Right atrium auricular region (tissue), 2 donors: ENCODE results near the gene ALG12. TPM values are rescaled to one million over a fixed set of nuclear protein-coding genes. Genes with fewer than 3 reads are reported as not detected.

Experiments used
- DNase-seq: peaks from one replicate; pipeline ENCODE4 v3.0.0-alpha.2; 2019; ENCODE audit warnings: low spot score
- H3K27ac ChIP-seq, 2 donors: fragments of 200-600 bp; sonication (generic); 1 replicate in 1 of 2; 2 replicates in 1 of 2; pipeline ENCODE4 v1.5.1; 2016 to 2019
- H3K27me3 ChIP-seq, 2 donors: fragments of 200-600 bp; sonication (generic); one replicate each; pipeline versions ENCODE4 v1.5.1 to v1.6.0; 2017 to 2019
- H3K36me3 ChIP-seq: fragments of 200-600 bp; sonication (generic); one replicate; pipeline ENCODE4 v1.5.1; 2016
- H3K4me1 ChIP-seq, 2 donors: fragments of 200-600 bp; sonication (generic); one replicate each; pipeline versions ENCODE4 v1.5.1 to v1.6.0; 2017 to 2019
- H3K4me3 ChIP-seq, 2 donors: fragments of 200-600 bp; sonication (generic); 1 replicate in 1 of 2; 2 replicates in 1 of 2; pipeline ENCODE4 v1.5.1; 2017 to 2019; ENCODE audit warnings: mild to moderate bottlenecking in 1 of 2, moderate library complexity in 1 of 2
- H3K9me3 ChIP-seq, 2 donors: fragments of 200-600 bp; sonication (generic); one replicate each; pipeline ENCODE4 v1.5.1; 2019
- CTCF ChIP-seq, 2 donors: fragments of 200-600 bp; sonication (generic); IDR thresholded peaks; one replicate each; pipeline ENCODE4 v1.5.1; 2019; ENCODE audit warnings: antibody characterized with exemption in 2 of 2
- total RNA-seq, 2 donors: library from RNA; depleted of rRNA; stranded (reverse); fragments of >200 nt; gene quantifications; one replicate each; pipeline ENCODE4 v1.1.0, GENCODE V29; 2016

ALG12 gene
- total RNA-seq, 2 donors from 2014 or later = 19.7 to 19.8 TPM

- DNase-seq = peak; percentile 93
- H3K4me3 ChIP-seq = peak overlapping the region; percentile 80 to 83
- no peaks in the 10 kb centered on the region for H3K27me3 ChIP-seq
- H3K4me1 ChIP-seq = peaks cover 0 to 65% of the 10 kb centered on the region in 2 donors
- H3K9me3 ChIP-seq = no peaks in the 10 kb centered on the region
- H3K36me3 ChIP-seq = peaks cover 30% of the 10 kb centered on the region
- TF ChIP-seq CTCF (IDR thresholded peaks at IDR 0.05) = no peak
- H3K27ac ChIP-seq = peak overlapping the region; percentile 96 to 98
Observed at GRCh38 chr22:49962012-49962750, 43.9 kb upstream of the ALG12 start.

- peak overlapping the region; percentile 96 to 98 for H3K27ac ChIP-seq
- no peaks in the 10 kb centered on the region for H3K9me3 ChIP-seq
- H3K36me3 ChIP-seq = peaks cover 30% of the 10 kb centered on the region
- H3K27me3 ChIP-seq = no peaks in the 10 kb centered on the region
- DNase-seq = no peak
- TF ChIP-seq CTCF (IDR thresholded peaks at IDR 0.05) = no peak
- peaks cover 0 to 61% of the 10 kb centered on the region in 2 donors for H3K4me1 ChIP-seq
- H3K4me3 ChIP-seq = peak overlapping the region; percentile 80 to 83
Observed at GRCh38 chr22:49961601-49962011, 43.4 kb upstream of the ALG12 start.

- TF ChIP-seq CTCF (IDR thresholded peaks at IDR 0.05) = no peak
- no peaks in the 10 kb centered on the region for H3K27me3 ChIP-seq
- peak overlapping the region; percentile 80 to 83 for H3K4me3 ChIP-seq
- H3K9me3 ChIP-seq = no peaks in the 10 kb centered on the region
- H3K36me3 ChIP-seq = peaks cover 30% of the 10 kb centered on the region
- no peak for DNase-seq
- peak overlapping the region; percentile 96 to 98 for H3K27ac ChIP-seq
- H3K4me1 ChIP-seq = peaks cover 0 to 60% of the 10 kb centered on the region in 2 donors
Observed at GRCh38 chr22:49961005-49961600, 42.9 kb upstream of the ALG12 start.

GRCh38 chr22:49960159-49961004 is 42.1 kb upstream of the ALG12 start, which contains the start of gene PIM3:
TSS of gene PIM3 (plus strand) at chr22:49960772. CDS start at chr22:49960948, 176 bp downstream.
- H3K9me3 ChIP-seq = no peaks in the 10 kb centered on the region
- no peaks in the 10 kb centered on the region for H3K27me3 ChIP-seq
- peaks cover 30% of the 10 kb centered on the region for H3K36me3 ChIP-seq
- peaks cover 0 to 57% of the 10 kb centered on the region in 2 donors for H3K4me1 ChIP-seq
- peak; percentile 96 for DNase-seq
- peak within 1 kb of the TSS; percentile 80 to 83 for H3K4me3 ChIP-seq
- TF ChIP-seq CTCF (IDR thresholded peaks at IDR 0.05) = no peak
- H3K27ac ChIP-seq = peak within 1 kb of the TSS; percentile 96 to 98

GRCh38 chr22:49959782-49960158 is 41.5 kb upstream of the ALG12 start:
- H3K4me1 ChIP-seq = peaks cover 0 to 57% of the 10 kb centered on the region in 2 donors
- H3K27me3 ChIP-seq = no peaks in the 10 kb centered on the region
- H3K36me3 ChIP-seq = peaks cover 30% of the 10 kb centered on the region
- no peaks in the 10 kb centered on the region for H3K9me3 ChIP-seq
- no peak for TF ChIP-seq CTCF (IDR thresholded peaks at IDR 0.05)
- H3K4me3 ChIP-seq = peak overlapping the region; percentile 80 to 83
- H3K27ac ChIP-seq = peak overlapping the region; percentile 96 to 98
- no peak for DNase-seq
